Suprapubic skin (tissue), 4 donors: ENCODE measurements around the gene MARF1. TPM values are rescaled to one million over a fixed set of nuclear protein-coding genes. Genes with fewer than 3 reads are reported as not detected.

ENCODE experiments used
- DNase-seq, 2 donors: peaks; one replicate each; pipeline ENCODE4 v3.0.0-alpha.2; 2019; ENCODE audit warnings: low spot score in 2 of 2
- H3K27ac ChIP-seq: fragments of 200-600 bp; sonication (generic); one replicate; pipeline ENCODE4 v1.5.1; 2019
- H3K27me3 ChIP-seq: fragments of 200-600 bp; sonication (generic); one replicate; pipeline ENCODE4 v1.5.1; 2019
- H3K36me3 ChIP-seq: fragments of 200-600 bp; sonication (generic); one replicate; pipeline ENCODE4 v1.5.1; 2019
- H3K4me1 ChIP-seq: fragments of 200-600 bp; sonication (generic); one replicate; pipeline ENCODE4 v1.5.1; 2019
- H3K4me3 ChIP-seq: fragments of 200-600 bp; sonication (generic); one replicate; pipeline ENCODE4 v1.5.1; 2019; ENCODE audit warnings: mild to moderate bottlenecking
- H3K9me3 ChIP-seq: fragments of 200-600 bp; sonication (generic); one replicate; pipeline ENCODE4 v1.5.1; 2019
- EP300 ChIP-seq: sonication (generic); formaldehyde crosslinking; IDR thresholded peaks from one replicate; pipeline ENCODE4 v1.6.1; 2017; ENCODE audit warnings: antibody characterized with exemption
- POLR2A ChIP-seq, 2 donors: fragments of 450-650 bp; IDR thresholded peaks; one replicate each; pipeline ENCODE4 v1.6.1; 2017; ENCODE audit warnings: antibody characterized with exemption in 2 of 2, mild to moderate bottlenecking in 2 of 2, moderate library complexity in 2 of 2
- POLR2AphosphoS5 ChIP-seq, 3 donors: sonication (generic); formaldehyde crosslinking; IDR thresholded peaks; one replicate each; pipeline ENCODE4 v1.6.1; 2017; ENCODE audit warnings: antibody characterized with exemption in 3 of 3
- WGBS: methylation state at CpG from one replicate; pipeline ENCODE4 v1.1.5; 2018; 5-methylcytosine and 5-hydroxymethylcytosine counted together
- total RNA-seq, 4 donors: library from RNA; depleted of rRNA; stranded (reverse); fragments of >200 nt; gene quantifications; one replicate each; pipeline ENCODE4 v1.1.0, GENCODE V29; 2016
- TF ChIP-seq, protein P1 (sequence below), 2 donors: fragments of 200-600 bp in 1 of 2; fragments of 450-650 bp in 1 of 2; sonication (generic) in 1 of 2; IDR thresholded peaks; one replicate each; pipeline ENCODE4 v1.5.1; 2016 to 2019; ENCODE audit warnings: antibody characterized with exemption in 2 of 2, mild to moderate bottlenecking in 1 of 2, moderate library complexity in 1 of 2

MARF1 gene
- total RNA-seq, 4 donors from 2014 or later, result 36.2 to 117 (median 44.2) TPM

- TF ChIP-seq, protein P1, sequence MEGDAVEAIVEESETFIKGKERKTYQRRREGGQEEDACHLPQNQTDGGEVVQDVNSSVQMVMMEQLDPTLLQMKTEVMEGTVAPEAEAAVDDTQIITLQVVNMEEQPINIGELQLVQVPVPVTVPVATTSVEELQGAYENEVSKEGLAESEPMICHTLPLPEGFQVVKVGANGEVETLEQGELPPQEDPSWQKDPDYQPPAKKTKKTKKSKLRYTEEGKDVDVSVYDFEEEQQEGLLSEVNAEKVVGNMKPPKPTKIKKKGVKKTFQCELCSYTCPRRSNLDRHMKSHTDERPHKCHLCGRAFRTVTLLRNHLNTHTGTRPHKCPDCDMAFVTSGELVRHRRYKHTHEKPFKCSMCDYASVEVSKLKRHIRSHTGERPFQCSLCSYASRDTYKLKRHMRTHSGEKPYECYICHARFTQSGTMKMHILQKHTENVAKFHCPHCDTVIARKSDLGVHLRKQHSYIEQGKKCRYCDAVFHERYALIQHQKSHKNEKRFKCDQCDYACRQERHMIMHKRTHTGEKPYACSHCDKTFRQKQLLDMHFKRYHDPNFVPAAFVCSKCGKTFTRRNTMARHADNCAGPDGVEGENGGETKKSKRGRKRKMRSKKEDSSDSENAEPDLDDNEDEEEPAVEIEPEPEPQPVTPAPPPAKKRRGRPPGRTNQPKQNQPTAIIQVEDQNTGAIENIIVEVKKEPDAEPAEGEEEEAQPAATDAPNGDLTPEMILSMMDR (IDR thresholded peaks at IDR 0.05), result no peak
- TF ChIP-seq POLR2A (IDR thresholded peaks at IDR 0.05) (no peak), EP300 (no peak), POLR2AphosphoS5 (IDR thresholded peaks at IDR 0.05) (no peak)
- Histone ChIP-seq H3K4me3 (no peak overlapping the region), H3K4me1 (no peaks in the 10 kb centered on the region), H3K9me3 (no peaks in the 10 kb centered on the region), H3K27ac (no peak overlapping the region), H3K36me3 (peaks cover 85% of the 10 kb centered on the region), H3K27me3 (no peaks in the 10 kb centered on the region)
- no peak for DNase-seq
- WGBS, result 100% methylated on average over 2 of the region's 2 CpGs
Observed at GRCh38 chr16:15631730-15632409, 11.1 kb downstream of the MARF1 start.

GRCh38 chr16:15621889-15622288, 21.1 kb downstream of the MARF1 start:
- TF ChIP-seq POLR2AphosphoS5 (IDR thresholded peaks at IDR 0.05) (no peak), POLR2A (IDR thresholded peaks at IDR 0.05) (no peak), EP300 (no peak)
- TF ChIP-seq, protein P1 (IDR thresholded peaks at IDR 0.05), result no peak
- H3K27ac ChIP-seq, result no peak overlapping the region
- no peaks in the 10 kb centered on the region for H3K9me3 ChIP-seq
- no peak overlapping the region for H3K4me3 ChIP-seq
- no peak for DNase-seq
- H3K36me3 ChIP-seq, result peaks cover 91% of the 10 kb centered on the region
- WGBS, result 94% methylated on average over 8 of the region's 8 CpGs
- H3K27me3 ChIP-seq, result no peaks in the 10 kb centered on the region
- no peaks in the 10 kb centered on the region for H3K4me1 ChIP-seq

GRCh38 chr16:15621456-15621855, 21.5 kb downstream of the MARF1 start:
- 74% methylated on average over 4 of the region's 4 CpGs for WGBS
- no peak for TF ChIP-seq POLR2A (IDR thresholded peaks at IDR 0.05)
- no peak for TF ChIP-seq POLR2AphosphoS5 (IDR thresholded peaks at IDR 0.05)
- no peak for TF ChIP-seq EP300
- Histone ChIP-seq H3K27me3 (no peaks in the 10 kb centered on the region), H3K4me1 (no peaks in the 10 kb centered on the region), H3K4me3 (no peak overlapping the region), H3K36me3 (peaks cover 93% of the 10 kb centered on the region), H3K9me3 (no peaks in the 10 kb centered on the region), H3K27ac (no peak overlapping the region)
- DNase-seq, result no peak

DNA sequence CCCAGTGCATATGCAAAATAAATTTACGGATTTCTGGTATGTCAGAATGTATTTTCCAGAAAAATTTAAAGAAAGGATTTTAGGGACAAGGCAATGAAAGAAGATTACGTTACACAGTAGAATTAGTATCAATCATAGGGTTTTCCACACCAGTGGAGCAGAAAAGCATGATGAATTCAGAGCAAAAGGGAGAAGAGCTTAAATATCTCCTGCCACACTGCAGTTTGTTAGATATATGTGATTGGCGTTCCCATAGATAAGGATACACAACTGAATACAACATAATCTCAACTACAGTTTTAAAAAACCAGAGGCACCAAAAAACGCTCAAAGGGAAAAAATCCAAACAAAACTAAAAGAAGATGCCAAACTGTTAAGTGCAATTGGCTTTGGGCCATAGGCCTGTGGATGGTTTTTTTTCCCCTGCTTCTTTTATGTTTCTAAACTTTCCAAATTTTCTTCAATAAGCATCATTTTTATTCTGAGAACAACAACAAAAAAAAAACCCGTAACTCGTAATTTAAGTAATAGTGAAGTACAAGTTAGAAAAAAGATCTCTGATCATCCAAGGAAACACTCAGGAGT, 22.3 kb downstream of the MARF1 start:
- WGBS, result 81% methylated on average over 6 of the region's 6 CpGs
- H3K4me3 ChIP-seq, result no peak overlapping the region
- H3K27me3 ChIP-seq, result no peaks in the 10 kb centered on the region
- H3K9me3 ChIP-seq, result no peaks in the 10 kb centered on the region
- H3K36me3 ChIP-seq, result peaks cover 93% of the 10 kb centered on the region
- no peak overlapping the region for H3K27ac ChIP-seq
- TF ChIP-seq, protein P1 (IDR thresholded peaks at IDR 0.05), result no peak
- TF ChIP-seq POLR2A (IDR thresholded peaks at IDR 0.05) (no peak), POLR2AphosphoS5 (IDR thresholded peaks at IDR 0.05) (no peak), EP300 (no peak)
- no peaks in the 10 kb centered on the region for H3K4me1 ChIP-seq
- no peak for DNase-seq

- no peak overlapping the region for H3K4me3 ChIP-seq
- no peak overlapping the region for H3K27ac ChIP-seq
- H3K9me3 ChIP-seq, result no peaks in the 10 kb centered on the region
- no peaks in the 10 kb centered on the region for H3K4me1 ChIP-seq
- H3K27me3 ChIP-seq, result no peaks in the 10 kb centered on the region
- WGBS, result 91% methylated on average over 4 of the region's 4 CpGs
- no peak for DNase-seq
- TF ChIP-seq POLR2AphosphoS5 (IDR thresholded peaks at IDR 0.05) (no peak), EP300 (no peak), POLR2A (IDR thresholded peaks at IDR 0.05) (no peak)
- TF ChIP-seq, protein P1 (IDR thresholded peaks at IDR 0.05), result no peak
- peaks cover 92% of the 10 kb centered on the region for H3K36me3 ChIP-seq
Observed at GRCh38 chr16:15618392-15618791, 24.6 kb downstream of the MARF1 start.
